ENCODE data around the gene ACTR3C.
"Not testable (repeated sequence)": the region's sequence is repeated elsewhere in the genome, so short reads cannot be mapped to it uniquely, and the experiment has no call there.

DNA sequence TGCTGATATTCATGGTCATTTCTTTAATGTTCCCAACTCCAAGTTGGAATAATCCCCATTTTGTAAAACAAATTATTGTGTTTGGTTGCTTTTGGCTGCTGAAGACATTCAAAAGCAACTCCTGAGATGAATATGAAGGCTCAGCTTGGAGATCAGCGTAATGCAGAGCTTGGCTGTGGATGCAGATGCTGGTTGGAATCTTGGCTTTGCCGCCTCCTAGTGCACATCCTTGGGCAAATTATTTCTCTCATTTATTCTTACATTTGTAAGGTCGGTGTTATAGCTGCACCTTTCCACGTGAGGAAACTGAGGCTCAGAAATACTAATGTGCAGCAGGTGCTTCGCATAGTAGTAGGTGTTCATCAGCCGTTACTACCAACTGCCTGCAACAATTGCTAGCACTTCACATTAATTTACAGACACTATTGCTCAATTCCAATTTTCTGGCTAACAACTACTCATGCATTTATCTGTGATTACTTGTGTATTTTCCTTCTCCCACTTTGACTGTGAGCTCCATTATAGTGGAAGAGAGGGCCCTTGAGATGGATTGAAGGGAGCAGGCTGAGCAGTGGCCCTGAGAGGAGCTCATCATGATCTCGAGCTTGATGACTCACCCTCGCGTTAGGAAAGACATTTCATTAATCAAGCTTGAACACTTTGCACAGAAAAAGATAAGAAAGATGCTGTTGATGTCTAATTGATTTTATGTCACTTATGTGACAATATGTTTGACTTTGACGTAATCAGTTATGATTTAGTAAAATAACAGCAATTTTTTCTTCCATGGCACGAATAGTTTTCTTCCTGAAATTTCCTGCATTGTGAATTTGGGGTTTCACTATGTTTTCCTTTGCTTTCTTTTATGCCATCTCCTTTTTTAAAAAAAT, 101.0 kb downstream of the ACTR3C start:
- not testable (repeated sequence) for TF ChIP-seq POLR2A (IDR thresholded peaks at IDR 0.05)
- TF ChIP-seq, protein P1, sequence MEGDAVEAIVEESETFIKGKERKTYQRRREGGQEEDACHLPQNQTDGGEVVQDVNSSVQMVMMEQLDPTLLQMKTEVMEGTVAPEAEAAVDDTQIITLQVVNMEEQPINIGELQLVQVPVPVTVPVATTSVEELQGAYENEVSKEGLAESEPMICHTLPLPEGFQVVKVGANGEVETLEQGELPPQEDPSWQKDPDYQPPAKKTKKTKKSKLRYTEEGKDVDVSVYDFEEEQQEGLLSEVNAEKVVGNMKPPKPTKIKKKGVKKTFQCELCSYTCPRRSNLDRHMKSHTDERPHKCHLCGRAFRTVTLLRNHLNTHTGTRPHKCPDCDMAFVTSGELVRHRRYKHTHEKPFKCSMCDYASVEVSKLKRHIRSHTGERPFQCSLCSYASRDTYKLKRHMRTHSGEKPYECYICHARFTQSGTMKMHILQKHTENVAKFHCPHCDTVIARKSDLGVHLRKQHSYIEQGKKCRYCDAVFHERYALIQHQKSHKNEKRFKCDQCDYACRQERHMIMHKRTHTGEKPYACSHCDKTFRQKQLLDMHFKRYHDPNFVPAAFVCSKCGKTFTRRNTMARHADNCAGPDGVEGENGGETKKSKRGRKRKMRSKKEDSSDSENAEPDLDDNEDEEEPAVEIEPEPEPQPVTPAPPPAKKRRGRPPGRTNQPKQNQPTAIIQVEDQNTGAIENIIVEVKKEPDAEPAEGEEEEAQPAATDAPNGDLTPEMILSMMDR (IDR thresholded peaks at IDR 0.05): not testable (repeated sequence)
